Upper lobe of left lung (tissue), 6 donors: ENCODE results near the gene AFF3. TPM values are rescaled to one million over a fixed set of nuclear protein-coding genes. Genes with fewer than 3 reads are reported as not detected.

ENCODE experiments used
- ATAC-seq, 2 donors: fragments of 200-7000 bp; cut with Tn5 transposase; one replicate each; pipeline ENCODE4 v1.9.1; 2022; ENCODE audit warnings: mild to moderate bottlenecking in 2 of 2, moderate library complexity in 2 of 2; ENCODE audit not compliant: low FRiP score in 2 of 2
- DNase-seq, 2 donors: peaks; one replicate each; pipeline ENCODE4 v3.0.0-alpha.2; 2019 to 2020
- H3K27ac ChIP-seq, 4 donors: fragments of 200-600 bp; sonication (generic); one replicate each; pipeline ENCODE4 v1.5.1; 2016 to 2019
- H3K27me3 ChIP-seq, 4 donors: fragments of 200-600 bp; sonication (generic); one replicate each; pipeline ENCODE4 v1.5.1; 2017 to 2019
- H3K36me3 ChIP-seq, 4 donors: fragments of 200-600 bp; sonication (generic); one replicate each; pipeline ENCODE4 v1.5.1; 2016 to 2019
- H3K4me1 ChIP-seq, 4 donors: fragments of 200-600 bp; sonication (generic); one replicate each; pipeline ENCODE4 v1.5.1; 2018 to 2019
- H3K4me3 ChIP-seq, 4 donors: fragments of 200-600 bp; sonication (generic); one replicate each; pipeline ENCODE4 v1.5.1; 2017 to 2019; ENCODE audit warnings: mild to moderate bottlenecking in 2 of 4, moderate library complexity in 1 of 4
- H3K9me3 ChIP-seq, 4 donors: fragments of 200-600 bp; sonication (generic); one replicate each; pipeline ENCODE4 v1.5.1; 2018 to 2019
- CTCF ChIP-seq, 6 experiments: fragments of 450-650 bp in 4 of 6; fragments of 200-600 bp in 2 of 6; sonication (generic) in 2 of 6; IDR thresholded peaks; one replicate each; pipeline ENCODE4 v1.5.1; 2016 to 2019; ENCODE audit warnings: antibody characterized with exemption in 6 of 6
- EP300 ChIP-seq, 4 donors: sonication (generic); formaldehyde crosslinking; IDR thresholded peaks; one replicate each; pipeline ENCODE4 v1.5.1; 2017; ENCODE audit warnings: antibody characterized with exemption in 4 of 4, control low read depth in 2 of 4
- POLR2A ChIP-seq, 4 donors: fragments of 450-650 bp; IDR thresholded peaks; one replicate each; pipeline ENCODE4 v1.5.1; 2016 to 2017; ENCODE audit warnings: antibody characterized with exemption in 4 of 4, mild to moderate bottlenecking in 2 of 4
- POLR2AphosphoS5 ChIP-seq, 2 donors: sonication (generic); formaldehyde crosslinking; IDR thresholded peaks; one replicate each; pipeline ENCODE4 v1.5.1; 2017; ENCODE audit warnings: antibody characterized with exemption in 2 of 2
- WGBS, 2 donors: methylation state at CpG; one replicate each; pipeline ENCODE4 v1.1.5; 2017 to 2018; 5-methylcytosine and 5-hydroxymethylcytosine counted together
- total RNA-seq, 6 donors: library from RNA; depleted of rRNA in 4 of 6; stranded (reverse); fragments of >200 nt in 4 of 6; gene quantifications; one replicate each; pipeline versions ENCODE4 v1.1.0 to v1.2.1, GENCODE V29; 2016 to 2021
- donor health status: DM: no; HTN: no; CAD: no; lungs with moderate emphysema.
- donor health status: DM: no; HTN: yes; CAD: no; lungs with severe emphysema.

AFF3 gene
- total RNA-seq, 6 donors from 2014 or later: 21.0 to 195 (median 47.9) TPM

GRCh38 chr2:99726691-99727090, 415.7 kb downstream of the AFF3 start:
- no peak overlapping the region for H3K27ac ChIP-seq
- WGBS, 2 donors: 51 to 62% methylated on average over 2 of the region's 2 CpGs
- peaks cover 0 to 9% (median 6%) of the 10 kb centered on the region in 4 donors for H3K4me1 ChIP-seq
- DNase-seq: no peak
- no peaks in the 10 kb centered on the region for H3K27me3 ChIP-seq
- H3K9me3 ChIP-seq: peaks cover 0 to 6% (median under 1%) of the 10 kb centered on the region in 4 donors
- no peak for TF ChIP-seq POLR2AphosphoS5 (IDR thresholded peaks at IDR 0.05)
- no peak for TF ChIP-seq CTCF (IDR thresholded peaks at IDR 0.05)
- no peak for TF ChIP-seq POLR2A (IDR thresholded peaks at IDR 0.05)
- TF ChIP-seq EP300 (IDR thresholded peaks at IDR 0.05): no peak
- H3K4me3 ChIP-seq: no peak overlapping the region
- no peak for ATAC-seq
- H3K36me3 ChIP-seq: no peaks in the 10 kb centered on the region

GRCh38 chr2:99725820-99726219, 416.6 kb downstream of the AFF3 start:
- TF ChIP-seq CTCF (IDR thresholded peaks at IDR 0.05): peak in 2 of 6 experiments; percentile 7
- no peak for TF ChIP-seq POLR2A (IDR thresholded peaks at IDR 0.05)
- TF ChIP-seq POLR2AphosphoS5 (IDR thresholded peaks at IDR 0.05): no peak
- no peak for TF ChIP-seq EP300 (IDR thresholded peaks at IDR 0.05)
- Histone ChIP-seq H3K4me1 (peaks cover 0 to 9% (median 6%) of the 10 kb centered on the region in 4 donors), H3K4me3 (no peak overlapping the region), H3K36me3 (no peaks in the 10 kb centered on the region), H3K27ac (no peak overlapping the region), H3K27me3 (no peaks in the 10 kb centered on the region), H3K9me3 (peaks cover 0 to 6% (median 1%) of the 10 kb centered on the region in 4 donors)
- DNase-seq (no peak), ATAC-seq (no peak)

- ATAC-seq (no peak), DNase-seq (no peak)
- Histone ChIP-seq H3K27ac (no peak overlapping the region), H3K36me3 (no peaks in the 10 kb centered on the region), H3K4me1 (peaks cover 0 to 7% (median 0%) of the 10 kb centered on the region in 4 donors), H3K9me3 (peaks cover 0 to 6% (median 1%) of the 10 kb centered on the region in 4 donors), H3K4me3 (no peak overlapping the region), H3K27me3 (no peaks in the 10 kb centered on the region)
- TF ChIP-seq POLR2A (IDR thresholded peaks at IDR 0.05) (no peak), CTCF (IDR thresholded peaks at IDR 0.05) (no peak), POLR2AphosphoS5 (IDR thresholded peaks at IDR 0.05) (no peak), EP300 (IDR thresholded peaks at IDR 0.05) (no peak)
- 95 to 97% methylated on average over 2 of the region's 2 CpGs for WGBS, 2 donors
Observed at GRCh38 chr2:99722476-99722875, 419.9 kb downstream of the AFF3 start.

- WGBS, 2 donors: 91 to 94% methylated on average over 1 of the region's 1 CpG
- Histone ChIP-seq H3K36me3 (no peaks in the 10 kb centered on the region), H3K27ac (no peak overlapping the region), H3K4me1 (no peaks in the 10 kb centered on the region), H3K27me3 (no peaks in the 10 kb centered on the region), H3K4me3 (no peak overlapping the region), H3K9me3 (peaks cover 0 to 6% (median 1%) of the 10 kb centered on the region in 4 donors)
- no peak for ATAC-seq
- TF ChIP-seq POLR2A (IDR thresholded peaks at IDR 0.05) (no peak), EP300 (IDR thresholded peaks at IDR 0.05) (no peak), CTCF (IDR thresholded peaks at IDR 0.05) (no peak), POLR2AphosphoS5 (IDR thresholded peaks at IDR 0.05) (no peak)
- no peak for DNase-seq
Observed at GRCh38 chr2:99719102-99719501, 423.3 kb downstream of the AFF3 start.

- no peaks in the 10 kb centered on the region for H3K9me3 ChIP-seq
- H3K4me1 ChIP-seq: no peaks in the 10 kb centered on the region
- no peak overlapping the region for H3K27ac ChIP-seq
- H3K36me3 ChIP-seq: no peaks in the 10 kb centered on the region
- ATAC-seq: no peak
- no peak for DNase-seq
- H3K27me3 ChIP-seq: no peaks in the 10 kb centered on the region
- 88 to 90% methylated on average over 2 of the region's 2 CpGs for WGBS, 2 donors
- H3K4me3 ChIP-seq: no peak overlapping the region
- TF ChIP-seq POLR2AphosphoS5 (IDR thresholded peaks at IDR 0.05) (no peak), CTCF (IDR thresholded peaks at IDR 0.05) (no peak)
Observed at GRCh38 chr2:99715956-99716355, 426.4 kb downstream of the AFF3 start.
